SK-N-SH (cell line): ENCODE data around the gene HSFX3. TPM values are rescaled to one million over a fixed set of nuclear protein-coding genes. Genes with fewer than 3 reads are reported as not detected.
"Not testable (repeated sequence)": the region's sequence is repeated elsewhere in the genome, so short reads cannot be mapped to it uniquely, and the experiment has no call there.

Experiments used
- CTCF ChIA-PET: fragments of 300-600, 350-600 bp; formaldehyde crosslinking; extraction: SDS; loops from one replicate; lab custom pipeline; 2021; lab: Yijun Ruan, JAX
- POLR2A ChIA-PET: fragments of 350-600 bp; sonication (Branson Sonifier 250); formaldehyde crosslinking; extraction: SDS; loops from one replicate; lab custom pipeline; 2020; ENCODE audit warnings: antibody characterized with exemption, inconsistent platforms; lab: Yijun Ruan, JAX
- DNase-seq: peaks from one replicate; pipeline ENCODE4 v3.0.0; 2012
- H2AFZ ChIP-seq: fragments of 200-600 bp; sonication (generic); 2 replicates; pipeline ENCODE4 v1.8.1; 2016; ENCODE audit warnings: antibody characterized with exemption, mild to moderate bottlenecking, low read depth
- H3F3A ChIP-seq: fragments of 200-600 bp; sonication (generic); replicated peaks from 2 replicates; pipeline ENCODE3; 2016; ENCODE audit warnings: antibody characterized with exemption, mild to moderate bottlenecking; ENCODE audit not compliant: insufficient read depth
- H3K27ac ChIP-seq, 2 experiments: fragments of 200-500 bp in 1 of 2; fragments of 200-600 bp in 1 of 2; sonication (Bioruptor generic) in 1 of 2; sonication (generic), shearing (Covaris generic) in 1 of 2; 2 replicates each; pipeline versions ENCODE4 v1.5.1 to v1.6.1; 2014 to 2016; ENCODE audit warnings: low read depth in 2 of 2, inconsistent platforms in 1 of 2, low read length in 1 of 2, mild to moderate bottlenecking in 1 of 2, mixed read lengths in 1 of 2
- H3K27me3 ChIP-seq: fragments of 200-600 bp; sonication (generic), shearing (Covaris generic); 2 replicates; pipeline ENCODE4 v1.6.1; 2016; ENCODE audit warnings: mixed run types; ENCODE audit not compliant: insufficient read depth
- H3K36me3 ChIP-seq, 2 experiments: fragments of 200-500 bp in 1 of 2; fragments of 200-600 bp in 1 of 2; sonication (Bioruptor generic) in 1 of 2; sonication (generic) in 1 of 2; replicated peaks in 1 of 2; 2 replicates each; pipeline versions ENCODE3 to v1.5.1; 2014 to 2016; ENCODE audit warnings: low read length in 1 of 2, mild to moderate bottlenecking in 1 of 2; ENCODE audit not compliant: insufficient read depth in 2 of 2, control insufficient read depth in 1 of 2
- H3K4me1 ChIP-seq, 2 experiments: fragments of 200-500 bp in 1 of 2; fragments of 200-600 bp in 1 of 2; sonication (Bioruptor generic) in 1 of 2; sonication (generic), shearing (Covaris generic) in 1 of 2; 2 replicates each; pipeline versions ENCODE4 v1.5.1 to v1.6.1; 2014 to 2016; ENCODE audit warnings: low read depth in 1 of 2, low read length in 1 of 2, mixed run types in 1 of 2; ENCODE audit not compliant: insufficient read depth in 2 of 2, control insufficient read depth in 1 of 2
- H3K4me2 ChIP-seq: fragments of 200-600 bp; sonication (generic), shearing (Covaris generic); 2 replicates; pipeline ENCODE4 v1.6.1; 2017; ENCODE audit warnings: mixed run types
- H3K4me3 ChIP-seq, 2 experiments: fragments of 200-500 bp in 1 of 2; fragments of 200-600 bp in 1 of 2; sonication (Bioruptor generic) in 1 of 2; sonication (generic), shearing (Covaris generic) in 1 of 2; 2 replicates each; pipeline versions ENCODE4 v1.5.1 to v1.8.1; 2014 to 2016; ENCODE audit warnings: low read depth in 2 of 2, inconsistent platforms in 1 of 2, low read length in 1 of 2, mild to moderate bottlenecking in 1 of 2, mixed read lengths in 1 of 2, moderate library complexity in 1 of 2
- H3K79me2 ChIP-seq: fragments of 200-600 bp; sonication (generic); 2 replicates; pipeline ENCODE4 v1.8.1; 2017; ENCODE audit warnings: mild to moderate bottlenecking; ENCODE audit not compliant: insufficient read depth
- H3K9ac ChIP-seq: fragments of 200-600 bp; sonication (generic); 2 replicates; pipeline ENCODE4 v1.6.1; 2017; ENCODE audit warnings: mixed run types
- H3K9me2 ChIP-seq: fragments of 200-600 bp; sonication (generic); 2 replicates; pipeline ENCODE4 v1.6.1; 2017; ENCODE audit warnings: mixed run types
- H3K9me3 ChIP-seq: fragments of 200-600 bp; sonication (generic); 2 replicates; pipeline ENCODE4 v1.6.1; 2017; ENCODE audit warnings: mixed run types, mild to moderate bottlenecking, moderate library complexity
- H4K20me1 ChIP-seq: fragments of 200-600 bp; sonication (generic); 2 replicates; pipeline ENCODE4 v1.6.1; 2017; ENCODE audit warnings: mild to moderate bottlenecking, mixed run types; ENCODE audit not compliant: insufficient read depth
- CTCF ChIP-seq: fragments of 200-600 bp; sonication (generic); IDR thresholded peaks from 2 replicates; pipeline ENCODE4 v1.6.1; 2017; ENCODE audit warnings: antibody characterized with exemption, mild to moderate bottlenecking, moderate library complexity
- EP300 ChIP-seq, 2 experiments: IDR thresholded peaks; 2 replicates each; pipeline versions ENCODE4 v1.4.0 to v1.6.1; 2012; ENCODE audit warnings: borderline replicate concordance in 1 of 2, low read depth in 1 of 2, low read length in 1 of 2
- RAD21 ChIP-seq: IDR thresholded peaks from 2 replicates; pipeline ENCODE4 v1.6.1; 2012; ENCODE audit warnings: mild to moderate bottlenecking, low read length
- SMC3 ChIP-seq: IDR thresholded peaks from 2 replicates; pipeline ENCODE4 v1.6.1; 2012; ENCODE audit warnings: low read depth, low read length, improper control_type of control experiment
- WGBS: methylation state at CpG from one replicate; pipeline ENCODE4 v1.1.6; 2017; ENCODE audit warnings: low lambda C conversion rate; 5-methylcytosine and 5-hydroxymethylcytosine counted together
- polyA plus RNA-seq, 3 experiments: library from polyadenylated mRNA; depleted of rRNA; stranded (reverse); fragments of >200 nt; gene quantifications; 2 replicates each; pipeline ENCODE4 v1.2.3, GENCODE V29; 2012

Gene HSFX3
- polyA plus RNA-seq, 1 of the 3 experiments (the other 2 are of a cell fraction), result not detected

- no peaks in the 10 kb centered on the region for H3F3A ChIP-seq
- H2AFZ ChIP-seq, result no peak overlapping the region
- H4K20me1 ChIP-seq, result no peaks in the 10 kb centered on the region
- ChIA-PET POLR2A (interaction anchor here (1.5 kb wide), 1 partner anchor 12 kb away, joined by 7 read pairs; no protein-coding TSS in a partner anchor), CTCF (interaction anchor here (1.0 kb wide), 1 partner anchor 23 kb away, joined by 5 read pairs; the partner anchor contains the start of gene IDS)
- no peak overlapping the region for H3K9ac ChIP-seq
- peaks cover 0 to 5% of the 10 kb centered on the region in 2 experiments; a peak in 1 of 4 replicates for H3K4me1 ChIP-seq
- no peaks in the 10 kb centered on the region for H3K27me3 ChIP-seq
- no peaks in the 10 kb centered on the region for H3K9me3 ChIP-seq
- no peak overlapping the region for H3K27ac ChIP-seq
- WGBS, result 33% methylated on average over 1 of the region's 1 CpG
- no peak overlapping the region for H3K4me3 ChIP-seq
- TF ChIP-seq CTCF (peak; percentile 61), RAD21 (peak; percentile 60), SMC3 (peak; percentile 20; the same call in 1 of the 2 replicates), EP300 (IDR thresholded peaks at IDR 0.05; ENCODE audit: borderline replicate concordance in 1 of 2, low read depth in 1 of 2, low read length in 1 of 2) (no peak)
- no peak overlapping the region for H3K4me2 ChIP-seq
- DNase-seq, result peak; percentile 27
- H3K36me3 ChIP-seq, result no peaks in the 10 kb centered on the region
- no peaks in the 10 kb centered on the region for H3K79me2 ChIP-seq
- H3K9me2 ChIP-seq, result no peaks in the 10 kb centered on the region
Measured at GRCh38 chrX:149527705-149528104, 22.0 kb downstream of the HSFX3 start.

- H3K36me3 ChIP-seq, DNase-seq, POLR2A ChIA-PET, H3F3A ChIP-seq, H3K9ac ChIP-seq, H3K9me2 ChIP-seq, H3K9me3 ChIP-seq, H3K27me3 ChIP-seq, H3K79me2 ChIP-seq, H2AFZ ChIP-seq, H4K20me1 ChIP-seq, H3K4me3 ChIP-seq, H3K4me2 ChIP-seq: not testable (repeated sequence)
- CTCF ChIA-PET, result interaction anchor here (1.2 kb wide), 1 partner anchor 14 kb away, joined by 6 read pairs; no protein-coding TSS in a partner anchor
- Histone ChIP-seq H3K4me1 (peaks cover 0 to 13% of the 10 kb centered on the region in 2 experiments; a peak in 1 of 4 replicates), H3K27ac (peak overlapping the region in 1 of 2 experiments; percentile 45; a peak in 1 of 4 replicates)
- 35% methylated on average over 2 of the region's 13 CpGs for WGBS
Measured at GRCh38 chrX:149526318-149527033, 23.2 kb downstream of the HSFX3 start.

- Histone ChIP-seq H3K4me1 (peaks cover 0 to 13% of the 10 kb centered on the region in 2 experiments; a peak in 1 of 4 replicates), H3K27ac (peak overlapping the region; percentile 32 to 45; a peak in 2 of 4 replicates), H3K9ac (peak overlapping the region; percentile 33; the same call in 1 of the 2 replicates)
- H3K4me3 ChIP-seq, H3K79me2 ChIP-seq, H2AFZ ChIP-seq, H3K36me3 ChIP-seq, H3K27me3 ChIP-seq, H3K9me3 ChIP-seq, H3F3A ChIP-seq, POLR2A ChIA-PET, H3K9me2 ChIP-seq, H4K20me1 ChIP-seq, H3K4me2 ChIP-seq, DNase-seq: not testable (repeated sequence)
- CTCF ChIA-PET, result interaction anchor here (1.2 kb wide), 1 partner anchor 14 kb away, joined by 6 read pairs; no protein-coding TSS in a partner anchor
- WGBS, result 52% methylated on average over 4 of the region's 5 CpGs
Measured at GRCh38 chrX:149525903-149526302, 23.8 kb downstream of the HSFX3 start.
